Immature natural killer cell (primary cell): ENCODE measurements around the gene PTGER2. TPM values are rescaled to one million over a fixed set of nuclear protein-coding genes. Genes with fewer than 3 reads are reported as not detected.

Experiments used
- DNase-seq, 3 donors: peaks; one replicate each; pipeline ENCODE4 v3.0.0; 2022; ENCODE audit warnings: mixed read lengths in 1 of 3
- H3K27ac Mint-ChIP-seq, 6 donors: one replicate each; pipeline ENCODE4 v1.8.0; 2020; ENCODE audit warnings: mixed read lengths in 6 of 6, mild to moderate bottlenecking in 5 of 6, inconsistent platforms in 4 of 6, moderate library complexity in 3 of 6
- H3K27me3 Mint-ChIP-seq, 3 donors: one replicate each; pipeline ENCODE4 v1.8.0; 2020 to 2021; ENCODE audit warnings: low read depth in 3 of 3, mild to moderate bottlenecking in 3 of 3, mixed read lengths in 3 of 3, moderate library complexity in 3 of 3, inconsistent platforms in 1 of 3
- H3K36me3 Mint-ChIP-seq, 3 donors: one replicate each; pipeline ENCODE4 v1.8.0; 2020; ENCODE audit warnings: mixed read lengths in 3 of 3, inconsistent platforms in 2 of 3, mild to moderate bottlenecking in 2 of 3
- H3K4me1 Mint-ChIP-seq, 2 donors: one replicate each; pipeline ENCODE4 v1.8.0; 2020; ENCODE audit warnings: inconsistent platforms in 2 of 2, mild to moderate bottlenecking in 2 of 2, mixed read lengths in 2 of 2, moderate library complexity in 1 of 2
- H3K4me3 Mint-ChIP-seq, 5 donors: one replicate each; pipeline ENCODE4 v1.8.0; 2020; ENCODE audit warnings: mild to moderate bottlenecking in 5 of 5, mixed read lengths in 5 of 5, inconsistent platforms in 3 of 5, moderate library complexity in 3 of 5
- H3K9me3 Mint-ChIP-seq, 6 donors: one replicate each; pipeline ENCODE4 v1.8.0; 2020; ENCODE audit warnings: mild to moderate bottlenecking in 6 of 6, mixed read lengths in 6 of 6, inconsistent platforms in 4 of 6, moderate library complexity in 3 of 6
- polyA plus RNA-seq, 3 donors: library from polyadenylated mRNA; unstranded; fragments of 300-500 nt; fragmentation: Illumina TruSeq; gene quantifications; one replicate each; pipeline ENCODE4 v1.2.3, GENCODE V29; 2021

Gene PTGER2
- polyA plus RNA-seq, 3 donors from 2014 or later, result 154 to 252 (median 250) TPM

DNA sequence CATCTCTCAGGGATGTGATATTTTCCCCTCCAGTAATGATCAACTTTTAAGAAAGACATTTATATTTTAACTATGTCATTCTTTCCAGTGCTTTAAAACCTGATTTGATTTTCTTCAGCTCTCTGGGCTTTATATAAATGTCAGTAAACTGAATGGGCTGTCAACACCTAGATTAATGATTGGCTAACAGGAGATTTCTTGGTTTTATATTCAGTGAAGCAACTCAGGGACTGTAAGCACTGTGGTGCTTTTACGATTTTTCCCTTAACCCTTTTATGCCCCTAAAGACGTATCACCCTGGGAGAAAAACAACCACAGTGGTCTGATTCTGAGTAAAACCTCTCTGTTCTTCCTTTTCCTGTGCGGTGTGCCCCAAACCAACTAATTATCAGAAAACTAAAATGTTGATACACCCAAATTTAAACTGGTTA, 38.0 kb downstream of the PTGER2 start:
- DNase-seq, result peak; percentile 65 to 78 (median 71)
- Mint-ChIP-seq H3K27me3 (peaks cover 0 to 8% (median 8%) of the 10 kb centered on the region in 3 donors), H3K4me3 (peak overlapping the region; percentile 66 to 88 (median 81)), H3K27ac (peak overlapping the region; percentile 87 to 97 (median 95)), H3K9me3 (no peaks in the 10 kb centered on the region), H3K4me1 (peaks cover 83 to 88% of the 10 kb centered on the region in 2 donors), H3K36me3 (peaks cover 4 to 5% (median 4%) of the 10 kb centered on the region in 3 donors)

- peaks cover 82 to 85% of the 10 kb centered on the region in 2 donors for H3K4me1 Mint-ChIP-seq
- no peaks in the 10 kb centered on the region for H3K9me3 Mint-ChIP-seq
- peaks cover 4 to 5% (median 4%) of the 10 kb centered on the region in 3 donors for H3K36me3 Mint-ChIP-seq
Observed at GRCh38 chr14:52352569-52352968, 38.5 kb downstream of the PTGER2 start.

GRCh38 chr14:52354242-52354641, 40.1 kb downstream of the PTGER2 start:
- Mint-ChIP-seq H3K9me3 (no peaks in the 10 kb centered on the region), H3K36me3 (peaks cover 4 to 5% (median 4%) of the 10 kb centered on the region in 3 donors), H3K4me1 (peaks cover 68 to 69% of the 10 kb centered on the region in 2 donors), H3K27me3 (peaks cover 0 to 8% (median 6%) of the 10 kb centered on the region in 3 donors), H3K27ac (peak overlapping the region; percentile 80 to 97 (median 86)), H3K4me3 (peak overlapping the region in 2 of 5 donors; percentile 60 to 62)
- no peak for DNase-seq

More at GRCh38 chr14:52352569-52352968, 38.5 kb downstream of the PTGER2 start:
- peak overlapping the region; percentile 66 to 88 (median 81) for H3K4me3 Mint-ChIP-seq
- H3K27ac Mint-ChIP-seq, result peak overlapping the region; percentile 87 to 97 (median 95)
- DNase-seq, result no peak
- peaks cover 0 to 8% (median 7%) of the 10 kb centered on the region in 3 donors for H3K27me3 Mint-ChIP-seq

- Mint-ChIP-seq H3K36me3 (peaks cover 4 to 5% (median 4%) of the 10 kb centered on the region in 3 donors), H3K4me3 (peak overlapping the region; percentile 9 to 62 (median 28)), H3K27ac (peak overlapping the region in 4 of 6 donors; percentile 54 to 97 (median 83)), H3K9me3 (no peaks in the 10 kb centered on the region), H3K27me3 (peaks cover 0 to 8% (median 6%) of the 10 kb centered on the region in 3 donors), H3K4me1 (peaks cover 60 to 61% of the 10 kb centered on the region in 2 donors)
- no peak for DNase-seq
Observed at GRCh38 chr14:52355016-52355431, 40.9 kb downstream of the PTGER2 start.

GRCh38 chr14:52355526-52355925, 41.4 kb downstream of the PTGER2 start:
- Mint-ChIP-seq H3K27me3 (peaks cover 0 to 8% (median 6%) of the 10 kb centered on the region in 3 donors), H3K36me3 (peaks cover 4 to 5% (median 4%) of the 10 kb centered on the region in 3 donors), H3K4me1 (peaks cover 55 to 56% of the 10 kb centered on the region in 2 donors), H3K27ac (peak overlapping the region in 3 of 6 donors; percentile 38 to 80 (median 39)), H3K9me3 (no peaks in the 10 kb centered on the region), H3K4me3 (peak overlapping the region in 2 of 5 donors; percentile 17 to 60)
- no peak for DNase-seq

DNA sequence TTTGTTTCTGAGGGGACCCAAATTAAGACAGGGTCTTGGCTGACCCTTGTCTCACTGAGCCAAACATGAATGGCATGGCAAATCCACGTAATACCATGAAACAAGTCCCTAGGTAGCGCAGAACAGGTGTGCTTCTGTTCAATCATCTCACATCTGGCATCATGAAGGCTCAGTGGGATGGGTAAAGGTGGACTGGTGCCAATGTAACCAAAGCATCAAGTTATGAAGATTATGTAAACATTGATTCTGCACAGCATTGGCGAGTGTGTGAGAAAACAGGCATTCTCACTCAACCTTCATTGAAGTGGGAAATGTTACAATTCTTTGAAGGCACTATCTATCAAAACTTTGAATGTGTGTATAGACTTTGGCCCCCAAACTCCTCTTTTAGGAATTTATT, 41.9 kb downstream of the PTGER2 start:
- Mint-ChIP-seq H3K9me3 (no peaks in the 10 kb centered on the region), H3K27ac (peak overlapping the region in 1 of 6 donors; percentile 38), H3K27me3 (peaks cover 0 to 8% (median 6%) of the 10 kb centered on the region in 3 donors), H3K4me1 (peaks cover 50 to 51% of the 10 kb centered on the region in 2 donors), H3K4me3 (peak overlapping the region in 1 of 5 donors; percentile 18), H3K36me3 (peaks cover 4 to 5% (median 4%) of the 10 kb centered on the region in 3 donors)
- DNase-seq, result no peak

- H3K36me3 Mint-ChIP-seq, result no peaks in the 10 kb centered on the region
- DNase-seq, result no peak
- no peaks in the 10 kb centered on the region for H3K27me3 Mint-ChIP-seq
- H3K4me1 Mint-ChIP-seq, result peaks cover 3% of the 10 kb centered on the region in 2 donors
- H3K4me3 Mint-ChIP-seq, result no peak overlapping the region
- no peak overlapping the region for H3K27ac Mint-ChIP-seq
- no peaks in the 10 kb centered on the region for H3K9me3 Mint-ChIP-seq
Observed at GRCh38 chr14:52360831-52361230, 46.7 kb downstream of the PTGER2 start.

- Mint-ChIP-seq H3K4me3 (no peak overlapping the region), H3K27ac (no peak overlapping the region), H3K9me3 (no peaks in the 10 kb centered on the region), H3K4me1 (no peaks in the 10 kb centered on the region), H3K36me3 (no peaks in the 10 kb centered on the region), H3K27me3 (no peaks in the 10 kb centered on the region)
- DNase-seq, result no peak
Observed at GRCh38 chr14:52363041-52363704, 49.1 kb downstream of the PTGER2 start.

- H3K27me3 Mint-ChIP-seq, result no peaks in the 10 kb centered on the region
- no peak for DNase-seq
- no peaks in the 10 kb centered on the region for H3K4me1 Mint-ChIP-seq
- no peak overlapping the region for H3K4me3 Mint-ChIP-seq
- no peak overlapping the region for H3K27ac Mint-ChIP-seq
- no peaks in the 10 kb centered on the region for H3K36me3 Mint-ChIP-seq
- no peaks in the 10 kb centered on the region for H3K9me3 Mint-ChIP-seq
Observed at GRCh38 chr14:52363961-52364360, 49.8 kb downstream of the PTGER2 start.

GRCh38 chr14:52365071-52365470, 51.0 kb downstream of the PTGER2 start:
- H3K9me3 Mint-ChIP-seq, result no peaks in the 10 kb centered on the region
- no peaks in the 10 kb centered on the region for H3K36me3 Mint-ChIP-seq
- no peak for DNase-seq
- H3K27ac Mint-ChIP-seq, result no peak overlapping the region
- H3K4me1 Mint-ChIP-seq, result no peaks in the 10 kb centered on the region
- no peak overlapping the region for H3K4me3 Mint-ChIP-seq
- H3K27me3 Mint-ChIP-seq, result no peaks in the 10 kb centered on the region

GRCh38 chr14:52366796-52367315, 52.7 kb downstream of the PTGER2 start:
- H3K4me3 Mint-ChIP-seq, result no peak overlapping the region
- no peaks in the 10 kb centered on the region for H3K9me3 Mint-ChIP-seq
- H3K36me3 Mint-ChIP-seq, result no peaks in the 10 kb centered on the region
- no peak for DNase-seq
- no peak overlapping the region for H3K27ac Mint-ChIP-seq
- no peaks in the 10 kb centered on the region for H3K27me3 Mint-ChIP-seq
- H3K4me1 Mint-ChIP-seq, result no peaks in the 10 kb centered on the region

DNA sequence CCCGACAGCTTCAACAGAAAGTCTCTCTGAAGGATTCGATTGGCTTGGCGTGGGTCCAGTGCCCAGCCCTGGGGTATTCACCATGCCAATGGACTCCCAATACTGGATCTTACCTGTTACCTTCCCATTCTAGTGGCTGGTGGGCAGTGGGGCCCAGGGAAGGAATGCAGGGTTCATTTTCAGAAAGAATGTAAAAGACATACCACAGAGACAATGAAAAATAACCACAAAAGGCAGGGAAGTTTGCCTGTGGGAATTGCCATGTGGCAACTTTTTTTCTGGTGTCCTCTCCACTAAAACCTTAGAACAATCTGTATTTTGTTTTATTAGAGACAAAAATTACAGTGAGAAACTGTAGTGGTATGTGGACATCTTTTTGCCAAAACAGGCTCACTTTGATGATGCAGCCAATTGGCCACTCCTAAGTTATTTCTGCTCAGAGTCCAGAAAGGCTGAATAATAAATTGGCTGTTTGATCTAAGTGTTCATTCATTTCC, 55.2 kb downstream of the PTGER2 start:
- no peak for DNase-seq
- no peak overlapping the region for H3K27ac Mint-ChIP-seq
- no peaks in the 10 kb centered on the region for H3K27me3 Mint-ChIP-seq
- peaks cover 0 to 4% of the 10 kb centered on the region in 2 donors for H3K4me1 Mint-ChIP-seq
- peaks cover 0 to 7% (median 5%) of the 10 kb centered on the region in 3 donors for H3K36me3 Mint-ChIP-seq
- H3K9me3 Mint-ChIP-seq, result peaks cover 0 to 6% (median 2%) of the 10 kb centered on the region in 6 donors
- H3K4me3 Mint-ChIP-seq, result no peak overlapping the region

- no peak overlapping the region for H3K4me3 Mint-ChIP-seq
- no peak for DNase-seq
- H3K27ac Mint-ChIP-seq, result no peak overlapping the region
- H3K4me1 Mint-ChIP-seq, result peaks cover 0 to 4% of the 10 kb centered on the region in 2 donors
- peaks cover 0 to 6% (median 2%) of the 10 kb centered on the region in 6 donors for H3K9me3 Mint-ChIP-seq
- H3K27me3 Mint-ChIP-seq, result no peaks in the 10 kb centered on the region
- peaks cover 0 to 7% (median 5%) of the 10 kb centered on the region in 3 donors for H3K36me3 Mint-ChIP-seq
Observed at GRCh38 chr14:52370406-52370935, 56.4 kb downstream of the PTGER2 start.

- H3K4me1 Mint-ChIP-seq, result peaks cover 5 to 10% of the 10 kb centered on the region in 2 donors
- peaks cover 0 to 7% (median 5%) of the 10 kb centered on the region in 3 donors for H3K36me3 Mint-ChIP-seq
- H3K9me3 Mint-ChIP-seq, result peaks cover 0 to 6% (median 2%) of the 10 kb centered on the region in 6 donors
- no peak overlapping the region for H3K27ac Mint-ChIP-seq
- no peak for DNase-seq
- peaks cover 0 to 4% (median 0%) of the 10 kb centered on the region in 3 donors for H3K27me3 Mint-ChIP-seq
- no peak overlapping the region for H3K4me3 Mint-ChIP-seq
Observed at GRCh38 chr14:52377940-52378339, 63.8 kb downstream of the PTGER2 start.
